Duodenal mucosa (tissue), 2 donors: ENCODE measurements around the gene CPLX1.

Experiments
- H3K27ac ChIP-seq: one replicate; pipeline ENCODE4 v1.7.0; 2013; ENCODE audit warnings: low read depth, low read length
- H3K27me3 ChIP-seq, 2 donors: one replicate each; pipeline ENCODE4 v1.7.0; 2013; ENCODE audit warnings: low read length in 2 of 2, control low read depth in 1 of 2; ENCODE audit not compliant: insufficient read depth in 2 of 2, control insufficient read depth in 1 of 2
- H3K36me3 ChIP-seq, 2 donors: one replicate each; pipeline ENCODE4 v1.7.0; 2013; ENCODE audit warnings: low read length in 2 of 2, control low read depth in 1 of 2; ENCODE audit not compliant: insufficient read depth in 2 of 2, control insufficient read depth in 1 of 2
- H3K4me1 ChIP-seq, 2 donors: one replicate each; pipeline ENCODE4 v1.7.0; 2013; ENCODE audit warnings: low read length in 2 of 2, control low read depth in 1 of 2; ENCODE audit not compliant: insufficient read depth in 2 of 2, control insufficient read depth in 1 of 2
- H3K4me3 ChIP-seq, 2 donors: one replicate each; pipeline ENCODE4 v1.7.0; 2013; ENCODE audit warnings: low read length in 2 of 2, low read depth in 1 of 2
- H3K9ac ChIP-seq, 2 donors: one replicate each; pipeline ENCODE4 v1.7.0; 2013; ENCODE audit warnings: low read length in 2 of 2, low read depth in 1 of 2
- H3K9me3 ChIP-seq, 2 donors: one replicate each; pipeline ENCODE4 v1.7.0; 2013; ENCODE audit warnings: low read length in 2 of 2, control low read depth in 1 of 2; ENCODE audit not compliant: control insufficient read depth in 1 of 2

Gene CPLX1

GRCh38 chr4:768995-769394 is 56.9 kb downstream of the CPLX1 start:
- Histone ChIP-seq H3K4me1 (peaks cover 0 to 11% of the 10 kb centered on the region in 2 donors), H3K36me3 (peaks cover 33 to 70% of the 10 kb centered on the region in 2 donors)

GRCh38 chr4:768076-768475 is 57.9 kb downstream of the CPLX1 start:
- Histone ChIP-seq H3K4me1 (peaks cover 0 to 8% of the 10 kb centered on the region in 2 donors), H3K27me3 (no peaks in the 10 kb centered on the region), H3K9me3 (no peaks in the 10 kb centered on the region), H3K27ac (no peak overlapping the region), H3K36me3 (peaks cover 40 to 77% of the 10 kb centered on the region in 2 donors), H3K4me3 (no peak overlapping the region), H3K9ac (no peak overlapping the region)

More at GRCh38 chr4:768995-769394, 56.9 kb downstream of the CPLX1 start:
- no peak overlapping the region for H3K4me3 ChIP-seq
- no peaks in the 10 kb centered on the region for H3K9me3 ChIP-seq
- H3K27me3 ChIP-seq = no peaks in the 10 kb centered on the region
- no peak overlapping the region for H3K9ac ChIP-seq
- no peak overlapping the region for H3K27ac ChIP-seq

GRCh38 chr4:766559-767283 is 59.2 kb downstream of the CPLX1 start:
- H3K36me3 ChIP-seq = peaks cover 44 to 80% of the 10 kb centered on the region in 2 donors
- H3K4me3 ChIP-seq = no peak overlapping the region
- H3K27ac ChIP-seq = no peak overlapping the region
- H3K9ac ChIP-seq = no peak overlapping the region
- peaks cover 0 to 1% of the 10 kb centered on the region in 2 donors for H3K4me1 ChIP-seq
- H3K27me3 ChIP-seq = no peaks in the 10 kb centered on the region
- no peaks in the 10 kb centered on the region for H3K9me3 ChIP-seq

GRCh38 chr4:766152-766515 is 59.8 kb downstream of the CPLX1 start:
- no peak overlapping the region for H3K27ac ChIP-seq
- H3K9me3 ChIP-seq = no peaks in the 10 kb centered on the region
- peaks cover 44 to 80% of the 10 kb centered on the region in 2 donors for H3K36me3 ChIP-seq
- H3K27me3 ChIP-seq = no peaks in the 10 kb centered on the region
- no peaks in the 10 kb centered on the region for H3K4me1 ChIP-seq
- no peak overlapping the region for H3K4me3 ChIP-seq
- no peak overlapping the region for H3K9ac ChIP-seq

GRCh38 chr4:764405-765169 is 61.3 kb downstream of the CPLX1 start:
- Histone ChIP-seq H3K27me3 (no peaks in the 10 kb centered on the region), H3K9ac (no peak overlapping the region), H3K9me3 (no peaks in the 10 kb centered on the region), H3K27ac (no peak overlapping the region), H3K4me3 (no peak overlapping the region), H3K36me3 (peaks cover 38 to 84% of the 10 kb centered on the region in 2 donors), H3K4me1 (no peaks in the 10 kb centered on the region)

- Histone ChIP-seq H3K4me3 (no peak overlapping the region), H3K27me3 (no peaks in the 10 kb centered on the region), H3K4me1 (no peaks in the 10 kb centered on the region), H3K27ac (no peak overlapping the region), H3K36me3 (peaks cover 34 to 79% of the 10 kb centered on the region in 2 donors), H3K9me3 (no peaks in the 10 kb centered on the region), H3K9ac (no peak overlapping the region)
Observed at GRCh38 chr4:763922-764321, 62.0 kb downstream of the CPLX1 start.

- no peaks in the 10 kb centered on the region for H3K27me3 ChIP-seq
- no peak overlapping the region for H3K4me3 ChIP-seq
- H3K9ac ChIP-seq = no peak overlapping the region
- H3K9me3 ChIP-seq = no peaks in the 10 kb centered on the region
- no peak overlapping the region for H3K27ac ChIP-seq
- peaks cover 33 to 75% of the 10 kb centered on the region in 2 donors for H3K36me3 ChIP-seq
- H3K4me1 ChIP-seq = no peaks in the 10 kb centered on the region
Observed at GRCh38 chr4:763191-763810, 62.6 kb downstream of the CPLX1 start.

GRCh38 chr4:762211-763190 is 63.4 kb downstream of the CPLX1 start:
- Histone ChIP-seq H3K27ac (no peak overlapping the region), H3K27me3 (no peaks in the 10 kb centered on the region), H3K36me3 (peaks cover 30 to 68% of the 10 kb centered on the region in 2 donors), H3K9me3 (no peaks in the 10 kb centered on the region), H3K4me1 (no peaks in the 10 kb centered on the region), H3K4me3 (no peak overlapping the region), H3K9ac (no peak overlapping the region)

- no peaks in the 10 kb centered on the region for H3K4me1 ChIP-seq
- H3K9ac ChIP-seq = no peak overlapping the region
- no peak overlapping the region for H3K4me3 ChIP-seq
- no peaks in the 10 kb centered on the region for H3K27me3 ChIP-seq
- no peak overlapping the region for H3K27ac ChIP-seq
- H3K9me3 ChIP-seq = no peaks in the 10 kb centered on the region
- peaks cover 23 to 68% of the 10 kb centered on the region in 2 donors for H3K36me3 ChIP-seq
Observed at GRCh38 chr4:761739-762138, 64.2 kb downstream of the CPLX1 start.
